RWPE2 (cell line): ENCODE measurements around the gene SLC48A1.
A peak's percentile ranks its signal among the peaks of the same experiment; 100 is the strongest.

Source experiments
- ATAC-seq: fragments of 200-7000 bp; cut with Tn5 transposase; 3 replicates; pipeline ENCODE4 v1.9.1; 2021; ENCODE audit warnings: low read depth
- DNase-seq: peaks from one replicate; pipeline ENCODE4 v3.0.0-alpha.2; 2020; ENCODE audit warnings: low spot score
- H3K27ac ChIP-seq: fragments of 450-650 bp; 2 replicates; pipeline ENCODE4 v1.5.1; 2017; ENCODE audit warnings: mild to moderate bottlenecking; ENCODE audit not compliant: poor library complexity, severe bottlenecking
- H3K27me3 ChIP-seq: fragments of 250-450 bp; sonication (Bioruptor Pico); 2 replicates; pipeline ENCODE4 v1.5.1; 2021; ENCODE audit warnings: mild to moderate bottlenecking, moderate library complexity; ENCODE audit not compliant: insufficient read depth, poor library complexity, severe bottlenecking
- H3K36me3 ChIP-seq: fragments of 250-450 bp; sonication (Bioruptor Pico); 2 replicates; pipeline ENCODE4 v1.5.1; 2020; ENCODE audit warnings: low read depth, mild to moderate bottlenecking, moderate library complexity
- H3K4me1 ChIP-seq: fragments of 250-450 bp; sonication (Bioruptor Pico); 2 replicates; pipeline ENCODE4 v1.5.1; 2021; ENCODE audit warnings: mild to moderate bottlenecking, moderate library complexity; ENCODE audit not compliant: insufficient read depth, poor library complexity, severe bottlenecking
- H3K4me3 ChIP-seq: fragments of 250-450 bp; sonication (Bioruptor Pico); 2 replicates; pipeline ENCODE4 v1.5.1; 2021; ENCODE audit warnings: mild to moderate bottlenecking, moderate library complexity; ENCODE audit not compliant: severe bottlenecking
- H3K9me3 ChIP-seq: fragments of 250-450 bp; sonication (Bioruptor Pico); 2 replicates; pipeline ENCODE4 v1.5.1; 2021; ENCODE audit warnings: mild to moderate bottlenecking, moderate library complexity; ENCODE audit not compliant: severe bottlenecking
- TF ChIP-seq, protein P1 (sequence below): fragments of 450-650 bp; IDR thresholded peaks from one replicate; pipeline ENCODE4 v1.5.1; 2017; ENCODE audit warnings: mild to moderate bottlenecking, moderate library complexity; ENCODE audit not compliant: poor library complexity, severe bottlenecking

SLC48A1 gene

DNA sequence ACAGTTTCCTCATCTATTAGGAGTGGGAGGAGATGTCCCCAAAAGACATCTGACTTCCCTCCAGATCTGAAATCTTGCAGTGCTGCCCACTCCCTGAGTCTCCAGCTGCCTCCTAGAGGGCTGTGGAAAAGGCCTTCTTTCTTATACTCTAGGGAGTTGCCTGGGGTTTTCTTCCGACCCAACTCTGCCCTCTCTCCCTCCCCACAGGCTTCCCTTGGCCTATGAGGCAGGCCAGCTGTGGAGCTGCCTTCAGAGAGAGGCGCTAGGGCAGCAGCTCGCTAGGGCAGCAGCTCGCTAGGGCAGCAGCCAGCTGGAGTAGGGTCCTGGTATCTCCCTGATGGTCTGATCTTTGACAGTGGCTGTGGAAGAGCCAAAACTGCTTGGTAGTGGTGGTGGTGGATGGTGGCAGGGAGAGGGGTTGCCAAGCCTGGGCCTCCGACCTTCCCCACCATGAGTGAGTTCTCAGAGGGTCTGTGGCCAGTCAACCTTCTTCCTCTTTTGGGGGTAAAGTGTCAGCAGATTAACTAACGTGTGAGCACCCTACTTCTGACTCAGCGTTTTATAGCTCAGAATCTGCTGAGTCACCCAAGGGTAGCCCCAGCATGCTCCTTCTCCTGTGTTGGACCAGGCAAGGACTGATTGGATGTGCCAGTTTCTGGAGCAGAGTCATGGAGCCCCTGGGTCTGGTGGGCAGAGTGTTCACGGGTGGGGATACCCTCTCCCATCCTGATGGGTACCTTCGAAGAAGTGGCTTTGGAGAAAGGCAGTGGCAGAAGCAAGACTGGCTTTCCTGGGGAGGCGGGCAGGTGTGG, 2.3 kb downstream of the SLC48A1 start:
- no peaks in the 10 kb centered on the region for H3K9me3 ChIP-seq
- peaks cover 10% of the 10 kb centered on the region for H3K4me1 ChIP-seq
- TF ChIP-seq, protein P1, sequence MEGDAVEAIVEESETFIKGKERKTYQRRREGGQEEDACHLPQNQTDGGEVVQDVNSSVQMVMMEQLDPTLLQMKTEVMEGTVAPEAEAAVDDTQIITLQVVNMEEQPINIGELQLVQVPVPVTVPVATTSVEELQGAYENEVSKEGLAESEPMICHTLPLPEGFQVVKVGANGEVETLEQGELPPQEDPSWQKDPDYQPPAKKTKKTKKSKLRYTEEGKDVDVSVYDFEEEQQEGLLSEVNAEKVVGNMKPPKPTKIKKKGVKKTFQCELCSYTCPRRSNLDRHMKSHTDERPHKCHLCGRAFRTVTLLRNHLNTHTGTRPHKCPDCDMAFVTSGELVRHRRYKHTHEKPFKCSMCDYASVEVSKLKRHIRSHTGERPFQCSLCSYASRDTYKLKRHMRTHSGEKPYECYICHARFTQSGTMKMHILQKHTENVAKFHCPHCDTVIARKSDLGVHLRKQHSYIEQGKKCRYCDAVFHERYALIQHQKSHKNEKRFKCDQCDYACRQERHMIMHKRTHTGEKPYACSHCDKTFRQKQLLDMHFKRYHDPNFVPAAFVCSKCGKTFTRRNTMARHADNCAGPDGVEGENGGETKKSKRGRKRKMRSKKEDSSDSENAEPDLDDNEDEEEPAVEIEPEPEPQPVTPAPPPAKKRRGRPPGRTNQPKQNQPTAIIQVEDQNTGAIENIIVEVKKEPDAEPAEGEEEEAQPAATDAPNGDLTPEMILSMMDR = no peak
- H3K4me3 ChIP-seq = no peak overlapping the region
- no peak overlapping the region for H3K27ac ChIP-seq
- DNase-seq (no peak), ATAC-seq (no peak)
- no peaks in the 10 kb centered on the region for H3K36me3 ChIP-seq
- H3K27me3 ChIP-seq = no peaks in the 10 kb centered on the region

DNA sequence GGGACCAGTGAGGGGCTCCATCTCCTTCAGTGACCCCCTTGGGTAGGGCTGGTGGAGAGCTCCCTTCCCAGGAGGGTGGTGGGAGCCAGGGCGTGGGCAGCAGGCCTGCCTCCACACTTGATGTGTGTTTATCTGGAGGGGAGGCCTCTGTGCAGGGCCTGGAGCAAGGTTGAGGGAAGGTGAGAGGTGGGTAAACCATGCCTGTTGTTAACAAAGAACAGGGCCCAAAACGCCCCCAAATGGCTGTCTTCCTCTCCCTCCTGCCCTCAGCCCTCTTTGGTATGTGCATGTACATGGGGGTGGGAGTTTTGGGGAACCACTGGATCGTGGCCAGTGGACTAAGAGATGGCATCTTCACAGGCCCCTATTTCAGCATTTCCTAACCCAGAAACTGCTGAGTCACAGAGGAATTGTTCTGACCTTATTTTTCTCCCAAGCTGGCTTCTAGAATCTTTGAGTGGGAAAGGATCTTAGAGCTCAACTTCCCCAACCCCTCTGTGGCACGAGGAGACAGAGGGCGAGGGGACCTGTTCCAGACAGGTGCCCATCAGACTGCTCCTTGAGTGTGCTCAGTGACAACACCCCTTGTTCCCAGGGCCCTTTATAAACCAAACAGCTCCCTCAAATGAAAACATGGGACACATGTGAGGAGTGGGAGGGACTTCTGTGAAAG, 3.6 kb downstream of the SLC48A1 start:
- H3K36me3 ChIP-seq = peaks cover 6% of the 10 kb centered on the region; the same call in 1 of the 2 replicates
- H3K4me1 ChIP-seq = peaks cover 11% of the 10 kb centered on the region
- DNase-seq = no peak
- H3K9me3 ChIP-seq = no peaks in the 10 kb centered on the region
- no peak for ATAC-seq
- TF ChIP-seq, protein P1 = no peak
- no peak overlapping the region for H3K4me3 ChIP-seq
- H3K27me3 ChIP-seq = no peaks in the 10 kb centered on the region
- peak overlapping the region; percentile 15 for H3K27ac ChIP-seq

DNA sequence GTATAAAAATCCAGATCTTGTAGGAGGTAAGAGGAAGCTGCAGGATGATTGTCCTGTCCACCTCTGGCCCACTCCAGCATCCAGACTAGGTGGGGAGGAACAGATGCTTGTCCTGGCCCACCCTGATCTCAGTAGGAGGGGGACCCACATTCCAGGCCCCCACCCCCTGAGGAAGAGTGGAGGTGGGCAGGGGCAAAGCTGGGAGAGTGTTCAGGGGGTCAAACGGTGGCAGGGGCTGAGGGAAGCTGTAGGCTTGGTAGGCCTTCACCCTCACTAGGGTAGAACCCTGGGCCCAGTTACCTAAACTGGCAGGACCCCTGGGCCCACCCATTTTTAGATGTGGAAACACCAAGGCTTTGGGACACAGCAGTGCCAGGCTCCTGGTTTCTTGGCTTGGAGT, 4.1 kb downstream of the SLC48A1 start:
- no peaks in the 10 kb centered on the region for H3K27me3 ChIP-seq
- peaks cover 17% of the 10 kb centered on the region for H3K4me1 ChIP-seq
- H3K27ac ChIP-seq = peak overlapping the region; percentile 15
- DNase-seq = no peak
- peaks cover 7% of the 10 kb centered on the region; the same call in 1 of the 2 replicates for H3K36me3 ChIP-seq
- TF ChIP-seq, protein P1 = no peak
- H3K9me3 ChIP-seq = no peaks in the 10 kb centered on the region
- no peak overlapping the region for H3K4me3 ChIP-seq
- ATAC-seq = no peak

DNA sequence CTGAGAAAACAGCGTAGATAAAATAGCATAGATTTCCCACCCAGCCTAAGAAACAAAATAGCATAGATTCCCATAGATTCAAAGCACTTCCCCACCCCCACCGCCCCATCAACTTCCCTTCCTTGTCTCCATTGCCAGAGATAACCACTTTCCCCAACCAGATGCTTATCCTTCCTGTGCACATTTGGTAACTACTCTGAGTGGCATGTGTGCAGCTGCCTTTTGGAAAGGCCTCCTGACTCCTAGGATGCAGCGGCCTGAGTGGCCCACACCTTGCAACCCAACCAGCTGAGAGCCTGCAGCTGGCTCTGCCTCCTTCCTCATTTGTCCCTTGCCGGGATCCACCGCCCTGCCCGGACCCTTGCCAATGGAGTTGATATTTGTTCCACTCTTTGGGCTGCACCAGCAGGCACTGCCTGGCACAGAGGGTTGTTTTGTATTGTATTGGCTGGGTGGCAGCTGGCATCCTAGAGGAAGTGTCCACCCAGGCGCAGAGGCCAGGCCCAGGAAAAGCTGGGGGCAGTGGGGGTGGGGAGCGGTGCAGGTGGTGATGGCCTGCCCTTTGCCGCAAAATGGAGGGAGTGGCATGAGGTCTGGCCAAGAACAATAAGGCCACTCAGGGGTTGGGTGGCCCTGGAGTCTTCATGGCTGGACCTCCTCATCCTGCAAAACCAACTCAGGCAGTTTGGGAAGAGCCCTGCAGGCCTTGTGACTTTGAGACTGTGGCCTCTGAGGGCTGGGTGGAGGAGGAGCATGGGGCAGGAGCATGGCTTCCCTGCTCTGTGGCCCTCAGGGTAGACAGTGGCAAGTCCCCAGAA, 4.9 kb downstream of the SLC48A1 start:
- H3K27ac ChIP-seq = peak overlapping the region; percentile 15
- H3K4me3 ChIP-seq = no peak overlapping the region
- no peaks in the 10 kb centered on the region for H3K9me3 ChIP-seq
- peaks cover 14% of the 10 kb centered on the region for H3K36me3 ChIP-seq
- peaks cover 21% of the 10 kb centered on the region for H3K4me1 ChIP-seq
- ATAC-seq (no peak), DNase-seq (no peak)
- TF ChIP-seq, protein P1 = no peak
- no peaks in the 10 kb centered on the region for H3K27me3 ChIP-seq
